ENCODE results near the gene RNF220. TPM values are rescaled to one million over a fixed set of nuclear protein-coding genes. Genes with fewer than 3 reads are reported as not detected.
"Not testable (repeated sequence)": the region's sequence is repeated elsewhere in the genome, so short reads cannot be mapped to it uniquely, and the experiment has no call there.

RNF220 gene
- total RNA-seq, 6 experiments from 2014 or later, result 19.2 to 57.9 (median 23.0) TPM

DNA sequence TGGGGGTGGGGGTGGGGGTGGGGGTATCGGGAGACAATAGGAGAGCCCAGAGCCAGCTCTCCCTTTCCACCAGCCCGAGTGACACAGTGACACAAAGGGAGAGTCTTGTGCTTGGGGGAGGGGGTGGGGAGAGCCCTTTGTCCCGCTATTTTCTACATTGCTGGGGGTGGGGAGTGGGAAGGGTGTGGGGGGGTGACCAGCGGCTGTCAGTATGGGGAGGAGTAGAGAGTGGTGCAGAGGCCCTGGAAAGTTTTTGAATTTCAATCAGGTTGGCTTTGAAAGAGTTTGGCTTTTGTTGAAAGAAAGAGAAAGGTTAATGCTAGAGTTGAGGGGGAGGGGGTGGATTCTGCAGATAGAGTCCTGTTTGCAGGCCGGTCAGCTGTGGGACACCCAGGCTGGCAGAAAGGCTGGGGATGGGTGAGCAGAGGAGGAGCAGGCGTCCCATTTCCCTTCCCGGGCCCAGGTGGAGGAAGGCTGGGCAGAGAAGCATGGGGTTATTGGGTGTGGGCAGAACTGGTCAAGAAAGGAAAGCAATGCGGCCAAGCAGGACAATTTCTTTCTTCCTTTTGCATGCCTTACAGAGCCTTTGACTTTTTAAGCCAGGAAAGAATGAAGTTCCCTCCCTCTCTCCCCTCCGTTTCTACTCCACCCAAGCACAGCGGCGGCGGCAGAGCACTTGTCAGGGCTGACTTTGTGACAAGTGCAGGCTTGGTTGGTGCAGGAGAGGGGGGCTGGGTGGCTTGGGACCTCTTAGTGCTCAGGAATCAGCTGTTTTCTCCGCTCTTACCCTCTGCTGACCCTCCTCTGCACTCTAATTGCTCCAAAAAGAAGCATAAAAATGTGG lies 96.2 kb downstream of the RNF220 start:
- Histone ChIP-seq H3K36me3 (no peaks in the 10 kb centered on the region), H3K4me1 (no peaks in the 10 kb centered on the region), H3K27me3 (no peaks in the 10 kb centered on the region), H3K27ac (no peak overlapping the region), H3K9me3 (no peaks in the 10 kb centered on the region), H3K4me3 (no peak overlapping the region)
- WGBS (ENCODE audit: insufficient coverage, low coverage, low lambda C conversion rate, missing lambda C conversion rate), result 48% methylated on average over 6 of the region's 13 CpGs
- ATAC-seq (no peak), DNase-seq (no peak)
- intact Hi-C loops (cut with DNase I), result no loop called here
- TF ChIP-seq, protein P1, sequence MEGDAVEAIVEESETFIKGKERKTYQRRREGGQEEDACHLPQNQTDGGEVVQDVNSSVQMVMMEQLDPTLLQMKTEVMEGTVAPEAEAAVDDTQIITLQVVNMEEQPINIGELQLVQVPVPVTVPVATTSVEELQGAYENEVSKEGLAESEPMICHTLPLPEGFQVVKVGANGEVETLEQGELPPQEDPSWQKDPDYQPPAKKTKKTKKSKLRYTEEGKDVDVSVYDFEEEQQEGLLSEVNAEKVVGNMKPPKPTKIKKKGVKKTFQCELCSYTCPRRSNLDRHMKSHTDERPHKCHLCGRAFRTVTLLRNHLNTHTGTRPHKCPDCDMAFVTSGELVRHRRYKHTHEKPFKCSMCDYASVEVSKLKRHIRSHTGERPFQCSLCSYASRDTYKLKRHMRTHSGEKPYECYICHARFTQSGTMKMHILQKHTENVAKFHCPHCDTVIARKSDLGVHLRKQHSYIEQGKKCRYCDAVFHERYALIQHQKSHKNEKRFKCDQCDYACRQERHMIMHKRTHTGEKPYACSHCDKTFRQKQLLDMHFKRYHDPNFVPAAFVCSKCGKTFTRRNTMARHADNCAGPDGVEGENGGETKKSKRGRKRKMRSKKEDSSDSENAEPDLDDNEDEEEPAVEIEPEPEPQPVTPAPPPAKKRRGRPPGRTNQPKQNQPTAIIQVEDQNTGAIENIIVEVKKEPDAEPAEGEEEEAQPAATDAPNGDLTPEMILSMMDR (IDR thresholded peaks at IDR 0.05), result no peak
- no peak for TF ChIP-seq POLR2A (IDR thresholded peaks at IDR 0.05)

DNA sequence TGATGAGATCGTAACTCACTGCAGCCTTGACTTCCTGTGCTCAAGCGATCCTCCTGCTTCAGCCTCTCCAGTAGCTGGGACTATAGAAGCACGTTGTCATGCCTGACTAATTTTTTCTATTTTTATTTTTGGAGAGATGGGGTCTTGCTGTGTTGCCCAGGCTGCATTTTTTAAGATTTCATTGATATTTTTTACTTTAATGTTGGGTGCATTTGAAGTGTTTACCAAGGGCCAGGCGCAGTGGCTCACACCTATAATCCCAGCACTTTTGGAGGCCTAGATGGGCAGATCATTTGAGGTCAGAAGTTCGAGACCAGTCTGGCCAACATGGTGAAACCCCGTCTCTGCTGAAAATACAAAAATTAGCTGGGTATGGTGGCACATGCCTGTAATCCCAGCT lies 97.8 kb downstream of the RNF220 start:
- H3K9me3 ChIP-seq; ATAC-seq; H3K4me3 ChIP-seq; H3K4me1 ChIP-seq; H3K27ac ChIP-seq; H3K36me3 ChIP-seq; intact Hi-C loops (cut with DNase I); H3K27me3 ChIP-seq; DNase-seq: not testable (repeated sequence)
- WGBS (ENCODE audit: insufficient coverage, low coverage, low lambda C conversion rate, missing lambda C conversion rate), result 71% methylated on average over 5 of the region's 6 CpGs

DNA sequence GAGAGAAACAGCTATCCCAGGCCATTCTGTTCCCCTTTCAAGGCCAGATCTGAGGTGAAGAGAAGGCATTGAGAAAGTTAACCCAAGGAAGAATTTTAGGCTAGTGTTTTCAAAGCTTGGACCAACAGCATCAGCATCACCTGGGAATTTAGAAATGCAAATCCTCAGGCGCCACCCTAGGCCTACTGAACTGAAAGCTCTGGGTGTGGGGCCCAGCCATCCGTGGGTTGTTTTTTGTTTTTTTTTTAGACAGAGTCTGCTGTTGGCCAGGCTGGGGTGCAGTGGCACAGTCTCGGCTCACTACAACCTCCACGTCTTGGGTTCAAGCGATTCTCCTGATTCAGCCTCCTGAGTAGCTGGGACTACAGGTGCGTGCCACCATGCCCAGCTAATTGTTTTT lies 98.6 kb downstream of the RNF220 start:
- Histone ChIP-seq H3K4me3 (no peak overlapping the region), H3K4me1 (no peaks in the 10 kb centered on the region), H3K27me3 (no peaks in the 10 kb centered on the region), H3K27ac (no peak overlapping the region), H3K36me3 (no peaks in the 10 kb centered on the region), H3K9me3 (no peaks in the 10 kb centered on the region)
- 82% methylated on average over 5 of the region's 6 CpGs for WGBS (ENCODE audit: insufficient coverage, low coverage, low lambda C conversion rate, missing lambda C conversion rate)
- ATAC-seq (no peak), DNase-seq (no peak)
- intact Hi-C loops (cut with DNase I), result no loop called here
- no peak for TF ChIP-seq POLR2A (IDR thresholded peaks at IDR 0.05)
- TF ChIP-seq, protein P1 (IDR thresholded peaks at IDR 0.05), result no peak

DNA sequence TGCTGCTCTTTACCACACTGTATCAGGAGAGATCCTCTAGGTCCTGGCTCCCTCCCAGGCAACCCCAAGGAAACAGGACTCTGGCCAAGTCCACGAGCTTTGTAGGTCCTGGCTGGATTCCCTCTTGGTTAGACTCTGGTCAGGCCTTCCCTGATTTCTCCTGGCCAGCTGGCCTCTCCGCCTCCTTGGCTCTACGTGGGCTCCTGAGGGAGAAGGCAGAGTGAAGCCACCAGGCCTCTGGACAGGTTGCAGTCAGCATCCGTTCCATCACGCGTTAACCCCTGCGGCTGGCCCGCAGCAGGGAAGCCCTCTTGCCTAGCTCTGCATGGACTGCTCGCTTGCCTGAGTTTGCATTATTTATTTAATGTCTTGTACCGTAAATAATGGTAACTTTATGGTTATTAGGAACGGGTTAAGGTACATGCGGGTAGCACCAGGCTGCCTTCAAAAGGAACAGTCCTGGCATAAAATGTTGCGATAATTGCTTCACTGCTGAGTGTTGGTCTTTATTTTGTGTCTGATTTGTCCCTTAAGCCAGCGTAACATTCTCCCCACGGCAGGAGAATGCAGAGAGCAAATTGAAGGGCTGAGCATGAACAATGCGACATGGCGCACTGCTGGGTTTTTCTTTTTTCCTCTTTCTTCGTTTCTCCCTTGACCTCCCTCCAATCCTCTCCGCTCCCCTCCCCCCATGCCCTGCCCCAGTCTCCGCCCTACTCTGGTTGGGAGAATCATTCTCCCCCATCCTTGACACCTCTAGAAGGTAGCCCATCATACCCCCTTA lies 100.3 kb downstream of the RNF220 start:
- WGBS (ENCODE audit: insufficient coverage, low coverage, low lambda C conversion rate, missing lambda C conversion rate), result 58% methylated on average over 12 of the region's 20 CpGs

More for the DNA sequence above, 100.3 kb downstream of the RNF220 start:
- H3K4me1 ChIP-seq, result no peaks in the 10 kb centered on the region
- no peak overlapping the region for H3K4me3 ChIP-seq
- no peaks in the 10 kb centered on the region for H3K9me3 ChIP-seq
- peak in 1 of 3 donors; percentile 58 for DNase-seq
- intact Hi-C loops (cut with DNase I), result no loop called here
- H3K36me3 ChIP-seq, result no peaks in the 10 kb centered on the region
- ATAC-seq, result peak in 2 of 4 donors; percentile 29 to 83
- H3K27ac ChIP-seq, result no peak overlapping the region
- TF ChIP-seq, protein P1 (IDR thresholded peaks at IDR 0.05), result no peak
- TF ChIP-seq POLR2A (IDR thresholded peaks at IDR 0.05), result no peak
- H3K27me3 ChIP-seq, result no peaks in the 10 kb centered on the region
